ENCODE results near the gene TLN1. TPM values are rescaled to one million over a fixed set of nuclear protein-coding genes. Genes with fewer than 3 reads are reported as not detected.

The TLN1 gene
- total and polyA plus RNA-seq, 2 of the 8 experiments (the other 6 are each of a cell fraction or from before 2014, with no cell fraction given): 28.1 to 90.1 TPM

DNA sequence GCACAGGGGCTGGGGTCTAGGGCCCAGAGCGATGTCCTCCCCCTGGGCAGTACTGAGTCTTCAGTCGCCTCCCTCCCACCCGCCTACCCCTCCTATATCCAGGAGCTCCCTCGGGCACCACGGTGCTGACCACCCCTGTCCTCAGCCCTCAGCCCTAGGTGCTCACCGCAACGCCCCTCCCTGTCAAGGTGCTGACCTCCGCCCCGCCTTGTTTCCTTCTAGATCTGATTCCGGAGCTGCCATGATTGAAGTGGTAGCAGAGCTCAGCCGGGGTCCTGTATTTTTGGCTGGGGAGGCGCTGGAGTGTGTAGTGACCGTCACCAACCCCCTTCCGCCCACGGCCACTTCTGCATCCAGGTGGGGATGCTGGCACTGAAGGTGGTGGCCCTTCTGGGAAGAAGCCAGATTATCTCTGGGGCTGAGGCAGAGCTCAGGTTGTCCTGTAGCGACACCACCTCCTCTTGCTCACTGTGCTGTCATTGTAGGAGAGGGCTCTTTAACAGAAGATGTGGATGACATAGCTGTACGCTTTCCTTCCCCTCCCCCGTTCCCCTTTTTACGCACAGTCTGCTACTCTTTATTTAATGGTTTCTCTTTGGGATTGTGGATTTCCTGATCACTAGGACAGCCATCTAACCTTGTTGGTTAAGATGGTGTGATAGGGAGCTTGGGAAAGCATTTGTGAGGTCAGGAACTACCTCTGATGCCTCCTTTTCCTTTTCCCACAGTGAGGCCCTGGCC is 17.7 kb upstream of the TLN1 start (continued):
- TF ChIP-seq SAP30 (IDR thresholded peaks at IDR 0.05; ENCODE audit: insufficient read depth, insufficient replicate concordance, low read length): peak; percentile 80
- no peak for TF ChIP-seq SUZ12 (IDR thresholded peaks at IDR 0.05; ENCODE audit: low read length)
- TF ChIP-seq GABPA (IDR thresholded peaks at IDR 0.05; ENCODE audit: borderline replicate concordance, insufficient read depth, low read length): no peak
- no peak for TF ChIP-seq MAFK (IDR thresholded peaks at IDR 0.05; ENCODE audit: low read depth, low read length)
- no peak for TF ChIP-seq JUND (IDR thresholded peaks at IDR 0.05; ENCODE audit: low read length)
- no peak for TF ChIP-seq BCL11A (IDR thresholded peaks at IDR 0.05; ENCODE audit: low read depth in 2 of 2, low read length in 2 of 2)
- TF ChIP-seq SIN3A (conservative IDR thresholded peaks at IDR 0.05 in 1 of 2, IDR thresholded peaks at IDR 0.05 in 1 of 2; ENCODE audit: low read depth in 1 of 2, low read length in 2 of 2): peak; percentile 28 to 43; a peak in 2 of 4 replicates
- TF ChIP-seq, protein P1, sequence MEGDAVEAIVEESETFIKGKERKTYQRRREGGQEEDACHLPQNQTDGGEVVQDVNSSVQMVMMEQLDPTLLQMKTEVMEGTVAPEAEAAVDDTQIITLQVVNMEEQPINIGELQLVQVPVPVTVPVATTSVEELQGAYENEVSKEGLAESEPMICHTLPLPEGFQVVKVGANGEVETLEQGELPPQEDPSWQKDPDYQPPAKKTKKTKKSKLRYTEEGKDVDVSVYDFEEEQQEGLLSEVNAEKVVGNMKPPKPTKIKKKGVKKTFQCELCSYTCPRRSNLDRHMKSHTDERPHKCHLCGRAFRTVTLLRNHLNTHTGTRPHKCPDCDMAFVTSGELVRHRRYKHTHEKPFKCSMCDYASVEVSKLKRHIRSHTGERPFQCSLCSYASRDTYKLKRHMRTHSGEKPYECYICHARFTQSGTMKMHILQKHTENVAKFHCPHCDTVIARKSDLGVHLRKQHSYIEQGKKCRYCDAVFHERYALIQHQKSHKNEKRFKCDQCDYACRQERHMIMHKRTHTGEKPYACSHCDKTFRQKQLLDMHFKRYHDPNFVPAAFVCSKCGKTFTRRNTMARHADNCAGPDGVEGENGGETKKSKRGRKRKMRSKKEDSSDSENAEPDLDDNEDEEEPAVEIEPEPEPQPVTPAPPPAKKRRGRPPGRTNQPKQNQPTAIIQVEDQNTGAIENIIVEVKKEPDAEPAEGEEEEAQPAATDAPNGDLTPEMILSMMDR (IDR thresholded peaks at IDR 0.05; ENCODE audit: control extremely low read depth in 1 of 3, insufficient read depth in 1 of 3, low read depth in 1 of 3, low read length in 3 of 3): no peak
- TF ChIP-seq KDM5A (IDR thresholded peaks at IDR 0.05; ENCODE audit: low read length): no peak
- TF ChIP-seq KDM4A (IDR thresholded peaks at IDR 0.05; ENCODE audit: low read depth, low read length, severe bottlenecking): peak; percentile 25
- no peak for TF ChIP-seq SRF (IDR thresholded peaks at IDR 0.05; ENCODE audit: low read depth, low read length)
- TF ChIP-seq YY1 (IDR thresholded peaks at IDR 0.05; ENCODE audit: low read depth, low read length): 0 out of 2 replicates have a peak, but pooled peaks have one; percentile 21
- TF ChIP-seq, protein P2, sequence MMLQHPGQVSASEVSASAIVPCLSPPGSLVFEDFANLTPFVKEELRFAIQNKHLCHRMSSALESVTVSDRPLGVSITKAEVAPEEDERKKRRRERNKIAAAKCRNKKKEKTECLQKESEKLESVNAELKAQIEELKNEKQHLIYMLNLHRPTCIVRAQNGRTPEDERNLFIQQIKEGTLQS (IDR thresholded peaks at IDR 0.05; ENCODE audit: insufficient read depth, low read depth, low read length): no peak
- no peak for TF ChIP-seq SP1 (IDR thresholded peaks at IDR 0.05; ENCODE audit: low read depth, low read length)
- no peak for TF ChIP-seq CEBPB (IDR thresholded peaks at IDR 0.05; ENCODE audit: low read depth, low read length)
- TF ChIP-seq ZNF274 (IDR thresholded peaks at IDR 0.05; ENCODE audit: borderline replicate concordance, extremely low read depth, low read length): no peak
- TF ChIP-seq CHD2 (IDR thresholded peaks at IDR 0.05; ENCODE audit: low read length): no peak
